Esophagus muscularis mucosa (tissue), 3 donors: ENCODE data around the gene OTUD4.

Experiments
- CTCF ChIP-seq, 3 experiments: fragments of 200-600 bp in 2 of 3; fragments of 450-650 bp in 1 of 3; sonication (generic) in 2 of 3; IDR thresholded peaks; one replicate each; pipeline ENCODE4 v1.5.1; 2017 to 2019; ENCODE audit warnings: antibody characterized with exemption in 3 of 3, mild to moderate bottlenecking in 2 of 3, moderate library complexity in 1 of 3
- POLR2A ChIP-seq: fragments of 450-650 bp; IDR thresholded peaks from one replicate; pipeline ENCODE4 v1.6.1; 2017; ENCODE audit warnings: antibody characterized with exemption, moderate library complexity, mild to moderate bottlenecking, low read depth
- POLR2AphosphoS5 ChIP-seq, 2 donors: sonication (generic); formaldehyde crosslinking; IDR thresholded peaks; one replicate each; pipeline ENCODE4 v1.6.1; 2017; ENCODE audit warnings: antibody characterized with exemption in 2 of 2

DNA sequence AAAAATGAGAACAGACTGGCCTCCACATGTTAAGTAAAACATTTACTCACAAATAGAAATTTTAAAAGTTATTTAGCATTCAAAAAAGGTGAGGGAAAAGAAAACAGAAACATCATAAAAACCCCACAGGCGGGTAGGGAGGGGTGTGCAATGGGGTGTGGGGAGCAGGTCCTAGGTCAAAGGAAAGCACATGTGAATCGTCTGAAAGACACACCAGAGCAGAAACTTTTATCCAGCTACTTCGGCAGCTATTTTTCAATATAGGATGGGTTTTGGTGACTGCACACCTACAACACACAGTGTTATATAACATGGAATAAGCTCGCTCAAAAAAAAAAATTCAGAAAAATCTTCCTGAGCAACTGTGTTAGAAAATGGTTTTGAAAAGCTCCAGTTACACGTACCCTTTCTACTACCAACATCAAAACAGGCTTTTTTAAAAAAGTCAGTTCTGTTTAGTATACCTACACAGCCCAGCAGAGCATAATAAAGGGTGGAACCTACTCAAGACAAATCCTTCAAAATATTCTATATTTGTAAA is 1.6 kb downstream of the OTUD4 start:
- TF ChIP-seq POLR2AphosphoS5 (IDR thresholded peaks at IDR 0.05) (no peak), CTCF (IDR thresholded peaks at IDR 0.05) (no peak), POLR2A (no peak)
